HG03108 (cell line): Measurements from ENCODE around the gene HSPH1.
"Not testable (repeated sequence)": the region's sequence is repeated elsewhere in the genome, so short reads cannot be mapped to it uniquely, and the experiment has no call there.

ENCODE experiments used
- ATAC-seq: cut with Tn5 transposase; IDR thresholded peaks from one replicate; pipeline ENCODE4 v1.9.1; 2021; ENCODE audit warnings: moderate library complexity; ENCODE audit not compliant: unreplicated experiment

Gene HSPH1

DNA sequence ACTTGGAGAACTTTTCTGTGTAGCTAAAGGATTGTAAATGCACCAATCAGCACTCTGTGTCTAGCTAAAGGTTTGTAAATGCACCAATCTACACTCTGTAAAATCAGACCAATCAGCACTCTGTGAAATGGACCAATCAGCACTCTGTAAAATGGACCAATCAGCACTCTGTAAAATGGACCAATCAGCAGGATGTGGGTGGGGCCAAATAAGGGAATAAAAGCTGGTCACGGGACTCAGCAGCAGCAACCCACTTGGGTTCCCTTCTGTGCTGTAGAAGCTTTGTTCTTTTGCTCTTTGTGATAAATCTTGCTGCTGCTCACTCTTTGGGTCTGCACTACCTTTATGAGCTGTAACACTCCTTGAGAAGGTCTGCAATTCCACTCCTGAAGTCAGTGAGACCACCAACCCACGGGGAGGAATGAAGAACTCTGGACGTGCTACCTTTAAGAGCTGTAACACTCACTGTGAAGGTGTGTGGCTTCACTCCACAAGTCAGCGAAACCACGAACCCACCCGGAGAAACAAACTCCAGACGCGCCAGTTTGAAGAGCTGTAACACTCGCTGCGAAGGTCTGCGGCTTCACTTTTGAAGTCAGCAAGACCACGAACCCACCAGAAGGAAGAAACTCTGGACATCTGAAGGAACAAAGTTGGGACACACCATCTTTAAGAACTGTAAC is 16.2 kb upstream of the HSPH1 start:
- ATAC-seq: not testable (repeated sequence)

GRCh38 chr13:31175847-31176532 is 14.3 kb upstream of the HSPH1 start:
- no peak for ATAC-seq

DNA sequence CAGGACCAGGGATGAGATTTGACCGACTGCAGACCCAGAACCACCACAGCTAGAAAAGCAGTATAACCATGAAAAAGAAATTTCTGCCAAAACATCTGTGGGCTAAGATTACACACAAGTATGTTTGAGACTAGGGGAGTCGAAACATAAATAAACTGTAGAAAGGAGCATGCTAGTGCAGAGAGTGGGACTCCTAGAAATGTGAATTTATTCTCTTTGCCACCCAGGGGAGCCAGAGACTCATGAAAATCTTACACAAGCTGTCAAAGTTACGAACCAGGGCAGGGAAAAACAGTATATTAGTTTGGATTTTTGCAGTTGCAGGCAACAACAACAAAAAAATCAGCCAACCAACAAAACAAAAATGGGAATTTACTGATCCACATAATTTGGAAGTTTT is 12.3 kb upstream of the HSPH1 start:
- ATAC-seq: no peak

DNA sequence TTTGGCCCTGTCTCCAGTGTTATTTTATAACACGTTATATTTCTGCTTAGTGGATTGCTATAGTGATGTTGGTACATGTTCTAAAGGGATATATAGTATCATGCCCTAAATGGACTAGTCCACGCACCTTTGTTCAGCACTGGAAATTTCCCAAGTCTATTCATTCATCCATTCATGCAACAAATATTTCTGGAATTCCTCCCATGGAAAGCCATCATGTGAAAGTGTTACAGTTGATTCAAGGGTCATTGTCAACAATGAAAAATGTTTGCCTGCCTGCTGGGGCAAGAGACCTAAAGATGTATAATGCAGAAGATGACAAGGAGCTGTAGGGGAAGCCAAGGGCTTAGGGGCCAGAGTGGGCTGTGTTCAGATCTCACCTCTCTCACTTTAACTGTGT is 10.8 kb upstream of the HSPH1 start:
- no peak for ATAC-seq

GRCh38 chr13:31172001-31172400 is 10.3 kb upstream of the HSPH1 start:
- no peak for ATAC-seq

- no peak for ATAC-seq
These were observed 7.0 kb upstream of the HSPH1 start for GRCh38 chr13:31168736-31169135.

GRCh38 chr13:31168166-31168565 is 6.5 kb upstream of the HSPH1 start:
- ATAC-seq: no peak

- ATAC-seq: peak; percentile 63
These were observed 5.8 kb upstream of the HSPH1 start for GRCh38 chr13:31167490-31167889.

GRCh38 chr13:31166591-31166990 is 4.9 kb upstream of the HSPH1 start:
- ATAC-seq: no peak

DNA sequence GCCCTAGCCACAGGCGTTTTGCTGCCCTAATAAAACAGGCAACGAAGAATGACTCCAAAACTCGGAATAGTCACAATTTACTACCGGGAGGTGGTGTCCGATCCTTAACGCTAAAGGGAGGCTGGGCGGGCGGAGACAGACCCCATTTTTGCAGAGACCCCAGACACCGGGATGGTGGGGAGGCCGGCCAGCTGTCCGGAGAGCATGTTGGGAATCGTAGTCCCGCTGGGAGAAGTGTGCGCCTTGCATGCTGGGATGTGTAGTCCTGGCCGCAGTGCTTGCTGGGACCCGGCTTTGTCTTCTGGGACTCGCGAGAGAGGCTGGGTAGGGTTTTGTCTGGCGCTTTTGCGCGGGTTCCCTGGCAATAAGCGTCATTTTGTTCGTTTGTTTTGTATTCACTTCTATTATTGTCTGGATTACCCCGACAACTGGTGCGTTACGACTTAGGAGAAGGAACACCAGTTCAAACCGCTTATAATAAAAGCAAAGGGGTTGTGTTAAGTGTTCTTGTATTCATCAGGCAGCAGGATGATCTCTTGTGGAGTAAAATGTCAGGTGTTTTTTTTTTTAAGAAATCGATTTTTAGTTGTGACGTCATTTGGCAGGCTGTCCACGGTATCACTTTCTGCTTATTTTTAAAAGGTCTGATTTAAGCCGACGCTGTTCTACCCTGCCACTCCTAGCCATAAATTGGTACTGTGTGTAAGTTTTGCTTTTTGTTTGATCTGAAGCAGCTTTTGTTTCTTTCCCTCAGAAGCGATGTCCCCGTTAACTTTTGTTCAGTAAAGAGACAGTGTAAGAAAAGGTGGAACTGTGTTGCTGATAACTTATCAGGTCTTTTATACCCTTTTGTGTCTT is 676 bp upstream of the HSPH1 start:
- peak; percentile 83 for ATAC-seq

GRCh38 chr13:31160857-31161556 is 697 bp downstream of the HSPH1 start:
- peak; percentile 24 for ATAC-seq

GRCh38 chr13:31159306-31159705 is 2.4 kb downstream of the HSPH1 start:
- ATAC-seq: no peak

DNA sequence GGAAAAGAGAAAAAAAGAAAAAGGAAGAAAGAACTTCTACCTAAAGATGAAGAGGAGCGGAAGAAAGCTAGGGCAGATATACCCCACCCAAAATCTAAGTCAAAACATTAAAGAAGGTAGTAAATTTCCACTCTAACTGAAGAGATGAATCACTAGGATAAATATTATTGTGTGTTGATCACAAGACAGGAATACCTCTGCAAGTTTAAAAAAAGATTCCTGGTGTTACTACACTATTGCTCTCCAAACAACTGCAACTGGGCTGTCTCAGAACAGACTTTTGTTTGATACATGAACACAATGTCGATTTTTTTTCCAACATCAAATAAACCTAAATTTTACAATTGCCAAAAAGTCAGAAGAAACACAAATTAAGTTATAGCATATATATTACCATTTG is 6.8 kb downstream of the HSPH1 start:
- no peak for ATAC-seq

DNA sequence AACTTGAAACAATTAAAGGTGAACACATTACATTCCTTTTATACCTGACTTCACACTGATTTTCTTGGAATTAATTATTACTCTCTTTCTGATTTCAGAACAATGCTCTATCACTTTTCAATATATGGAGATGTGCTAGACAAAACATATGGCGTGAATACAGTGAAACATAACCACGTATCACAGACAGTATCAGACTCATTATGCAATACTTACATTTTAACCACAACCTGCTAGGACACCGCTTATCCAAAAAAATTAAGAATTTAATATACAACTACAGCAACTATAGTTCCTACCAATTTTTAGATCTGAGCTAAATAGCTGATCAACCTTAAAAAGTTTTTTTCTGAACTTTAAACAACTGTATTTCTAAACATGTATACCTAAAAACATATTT is 9.9 kb downstream of the HSPH1 start:
- no peak for ATAC-seq

GRCh38 chr13:31150315-31150985 is 11.3 kb downstream of the HSPH1 start:
- ATAC-seq: no peak

DNA sequence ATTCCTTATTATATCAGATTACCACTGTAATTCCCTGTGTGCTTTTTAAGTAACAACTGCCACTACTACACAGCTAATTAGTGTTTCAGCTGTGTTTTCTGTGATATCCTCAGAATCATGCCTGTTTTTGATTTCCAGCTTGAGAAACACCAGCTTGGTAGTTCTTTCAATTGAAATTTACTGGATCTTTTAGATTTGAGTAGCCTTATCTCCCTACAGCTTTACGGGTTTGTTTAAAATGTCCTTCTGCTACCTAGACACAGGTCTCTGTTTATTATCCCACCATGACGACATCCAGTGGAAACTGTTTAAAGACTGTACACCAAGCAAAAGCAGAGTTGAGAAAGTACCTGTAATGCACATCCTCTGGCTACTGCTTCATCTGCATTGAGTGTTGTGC is 12.1 kb downstream of the HSPH1 start:
- ATAC-seq: no peak

DNA sequence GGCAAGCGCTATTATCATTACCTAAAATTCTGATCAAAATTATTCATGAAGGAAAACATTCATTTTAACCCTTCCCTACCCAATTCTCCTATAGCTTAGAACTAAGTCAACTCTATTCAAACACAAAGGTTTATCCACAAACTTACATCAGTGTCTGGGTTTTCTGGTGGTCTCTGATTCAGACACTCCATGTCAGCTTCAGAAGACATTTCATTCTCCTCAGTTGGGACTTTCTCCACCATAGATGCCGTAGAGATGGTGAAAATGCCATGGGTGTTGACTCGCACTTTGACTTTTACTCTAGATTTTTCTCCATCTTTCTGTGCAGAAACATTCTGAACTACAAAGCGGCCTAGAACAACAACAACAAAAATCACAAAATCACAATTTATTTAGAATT is 16.3 kb downstream of the HSPH1 start:
- no peak for ATAC-seq

DNA sequence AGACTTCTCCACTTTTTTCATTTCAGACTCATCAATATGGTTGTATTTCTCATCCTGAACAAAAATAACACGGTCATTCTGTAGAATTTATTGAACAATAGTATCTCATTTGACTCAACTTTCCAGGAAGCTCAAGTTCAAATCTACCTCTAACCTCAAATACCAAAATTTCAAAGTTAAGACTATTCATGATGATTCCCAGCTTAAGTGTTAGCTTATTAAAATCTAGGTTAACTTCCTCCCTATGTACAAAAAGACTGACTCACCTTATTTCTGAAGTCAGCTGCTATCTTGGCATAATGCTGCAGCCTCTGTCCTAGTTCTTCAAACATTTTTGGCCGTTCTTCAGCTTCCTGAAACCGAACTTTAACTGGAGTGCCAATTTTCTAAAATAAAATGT is 23.2 kb downstream of the HSPH1 start:
- ATAC-seq: no peak

- ATAC-seq: no peak
These were observed 25.0 kb downstream of the HSPH1 start for GRCh38 chr13:31136724-31137123.

DNA sequence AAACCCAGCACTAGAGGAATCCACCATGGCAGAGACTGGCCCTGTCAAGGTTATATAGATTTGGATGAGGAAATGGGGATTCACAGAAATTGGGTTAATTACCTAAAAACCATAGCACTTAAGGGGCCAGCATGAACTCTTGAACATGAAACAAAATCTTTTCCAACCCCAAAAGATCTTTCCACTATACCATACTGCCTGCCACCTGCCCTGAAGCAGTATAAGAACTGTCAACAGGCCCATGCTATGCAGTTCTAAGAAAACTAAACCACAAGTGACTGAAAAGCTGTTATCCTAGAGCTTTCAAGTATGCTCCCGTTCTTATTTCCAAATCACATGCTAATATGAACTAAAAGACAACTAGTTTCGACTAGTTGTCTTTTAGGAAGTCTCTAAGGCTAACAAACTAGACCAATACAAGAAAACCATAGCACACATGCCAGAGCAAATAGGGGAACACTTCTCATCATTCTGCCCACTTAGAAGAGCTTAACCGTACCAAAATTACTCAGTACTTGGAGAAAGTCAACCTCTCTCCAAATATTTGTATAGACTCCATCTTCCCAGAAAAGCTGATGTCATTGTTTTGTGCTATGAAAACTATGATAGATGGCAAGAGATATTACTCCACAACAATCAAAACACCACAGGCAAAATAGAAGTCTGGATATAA is 27.5 kb downstream of the HSPH1 start:
- no peak for ATAC-seq
